GM12801 (cell line): Measurements from ENCODE around the gene ALDH16A1.

Source experiments
- TF ChIP-seq, protein P1 (sequence below): IDR thresholded peaks from one replicate; pipeline ENCODE4 v1.5.1; 2011; ENCODE audit warnings: control low read depth; ENCODE audit not compliant: insufficient read length; ENCODE audit errors: extremely low read depth

Gene ALDH16A1

GRCh38 chr19:49431330-49431749, 21.7 kb upstream of the ALDH16A1 start:
- TF ChIP-seq, protein P1, sequence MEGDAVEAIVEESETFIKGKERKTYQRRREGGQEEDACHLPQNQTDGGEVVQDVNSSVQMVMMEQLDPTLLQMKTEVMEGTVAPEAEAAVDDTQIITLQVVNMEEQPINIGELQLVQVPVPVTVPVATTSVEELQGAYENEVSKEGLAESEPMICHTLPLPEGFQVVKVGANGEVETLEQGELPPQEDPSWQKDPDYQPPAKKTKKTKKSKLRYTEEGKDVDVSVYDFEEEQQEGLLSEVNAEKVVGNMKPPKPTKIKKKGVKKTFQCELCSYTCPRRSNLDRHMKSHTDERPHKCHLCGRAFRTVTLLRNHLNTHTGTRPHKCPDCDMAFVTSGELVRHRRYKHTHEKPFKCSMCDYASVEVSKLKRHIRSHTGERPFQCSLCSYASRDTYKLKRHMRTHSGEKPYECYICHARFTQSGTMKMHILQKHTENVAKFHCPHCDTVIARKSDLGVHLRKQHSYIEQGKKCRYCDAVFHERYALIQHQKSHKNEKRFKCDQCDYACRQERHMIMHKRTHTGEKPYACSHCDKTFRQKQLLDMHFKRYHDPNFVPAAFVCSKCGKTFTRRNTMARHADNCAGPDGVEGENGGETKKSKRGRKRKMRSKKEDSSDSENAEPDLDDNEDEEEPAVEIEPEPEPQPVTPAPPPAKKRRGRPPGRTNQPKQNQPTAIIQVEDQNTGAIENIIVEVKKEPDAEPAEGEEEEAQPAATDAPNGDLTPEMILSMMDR = no peak

DNA sequence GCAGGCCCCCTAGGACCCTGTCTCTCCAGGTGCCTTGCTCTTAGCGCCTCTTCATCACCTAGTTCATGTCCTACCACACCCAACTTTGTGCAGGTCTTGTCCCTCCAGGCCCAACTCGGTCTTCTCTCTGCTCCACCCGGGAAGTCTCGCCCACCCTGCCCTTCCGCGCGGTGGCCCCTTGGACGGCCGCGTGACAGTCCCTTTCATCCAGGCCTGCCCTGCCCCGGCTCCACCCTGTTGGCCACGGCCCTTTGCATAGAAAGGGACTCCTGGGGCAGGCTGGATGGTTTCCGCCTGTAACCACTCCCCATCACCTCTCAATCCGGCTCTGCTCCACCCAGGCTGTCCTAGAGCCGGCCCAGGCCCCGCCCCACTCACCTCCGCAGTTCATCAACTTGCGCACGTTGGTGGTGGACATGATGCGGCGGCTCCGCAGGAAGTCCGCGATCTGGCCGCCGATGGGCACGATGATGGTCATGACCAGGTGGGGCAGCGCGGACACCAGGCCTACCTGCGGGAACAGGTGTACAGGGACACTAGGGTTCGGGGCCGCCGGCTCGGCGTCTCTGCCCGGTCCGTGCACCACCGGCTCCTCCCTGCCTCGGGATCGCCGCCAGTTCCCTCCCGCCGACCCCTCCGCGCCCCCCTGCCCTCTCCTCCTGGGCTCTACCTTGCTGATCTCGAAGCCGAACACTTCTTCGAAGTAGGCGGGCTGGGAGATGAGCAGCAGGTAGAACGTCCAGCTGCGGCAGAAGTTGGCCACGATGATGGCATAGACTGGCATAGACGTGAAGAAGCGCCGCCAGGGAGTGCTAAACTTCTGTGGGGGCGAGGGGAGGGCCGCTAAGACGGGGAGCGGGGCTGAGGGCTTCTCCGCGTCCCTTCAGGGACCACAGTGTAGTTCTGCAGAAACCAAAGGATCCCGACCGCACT, 20.6 kb upstream of the ALDH16A1 start:
- TF ChIP-seq, protein P1 = no peak

DNA sequence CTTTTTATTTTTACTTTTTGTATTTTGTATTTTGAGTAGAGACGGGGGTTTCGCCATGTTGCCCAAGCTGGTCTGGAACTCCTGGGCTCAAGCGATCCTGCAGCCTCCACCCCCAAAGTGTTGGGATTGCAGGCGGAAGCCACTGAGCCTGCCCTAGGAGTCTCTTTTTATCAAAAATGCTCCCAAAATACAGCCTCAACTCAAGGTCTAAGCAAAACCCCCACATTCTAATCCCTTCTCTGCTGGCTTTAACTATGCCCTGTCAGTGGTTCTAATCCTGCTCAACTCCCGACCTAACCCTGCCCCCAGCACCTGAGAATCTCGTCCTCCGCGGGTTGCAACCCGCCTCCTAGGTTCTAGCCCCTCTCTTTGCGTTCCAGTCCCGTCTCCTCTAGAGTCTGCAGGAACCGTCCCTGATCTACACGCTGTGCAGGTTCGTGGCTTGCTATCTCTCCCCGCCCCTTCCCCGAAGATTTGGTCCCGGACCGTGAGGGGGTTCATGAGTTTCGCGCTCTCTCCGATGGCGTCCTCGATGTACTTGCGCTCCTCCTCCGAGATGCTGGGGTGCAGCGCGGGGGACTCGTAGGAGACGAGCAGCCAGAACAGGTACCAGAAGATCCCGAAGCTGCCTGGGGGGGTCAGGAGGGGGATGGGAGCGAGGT, 19.7 kb upstream of the ALDH16A1 start:
- TF ChIP-seq, protein P1 = no peak

GRCh38 chr19:49434907-49435583, 18.0 kb upstream of the ALDH16A1 start:
- TF ChIP-seq, protein P1 = no peak

DNA sequence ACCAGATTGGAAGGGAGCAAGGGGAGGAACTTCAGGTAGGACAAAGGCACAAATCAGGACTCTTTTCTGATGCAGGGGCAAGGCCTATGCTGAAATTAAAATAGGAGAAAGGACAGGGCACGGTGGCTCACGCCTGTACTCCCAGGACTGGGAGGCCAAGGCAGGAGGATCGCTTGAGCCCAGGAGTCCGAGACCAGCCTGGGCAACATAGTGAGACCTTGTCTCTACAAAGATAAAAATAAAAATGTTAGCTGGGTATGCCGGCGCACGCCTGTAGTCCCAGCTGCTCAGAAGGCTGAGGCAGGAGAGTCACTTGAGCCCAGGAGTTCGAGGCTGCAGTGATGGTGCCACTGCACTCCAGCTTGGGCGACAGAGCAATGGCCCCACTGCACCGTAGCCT, 17.4 kb upstream of the ALDH16A1 start:
- TF ChIP-seq, protein P1 = no peak

DNA sequence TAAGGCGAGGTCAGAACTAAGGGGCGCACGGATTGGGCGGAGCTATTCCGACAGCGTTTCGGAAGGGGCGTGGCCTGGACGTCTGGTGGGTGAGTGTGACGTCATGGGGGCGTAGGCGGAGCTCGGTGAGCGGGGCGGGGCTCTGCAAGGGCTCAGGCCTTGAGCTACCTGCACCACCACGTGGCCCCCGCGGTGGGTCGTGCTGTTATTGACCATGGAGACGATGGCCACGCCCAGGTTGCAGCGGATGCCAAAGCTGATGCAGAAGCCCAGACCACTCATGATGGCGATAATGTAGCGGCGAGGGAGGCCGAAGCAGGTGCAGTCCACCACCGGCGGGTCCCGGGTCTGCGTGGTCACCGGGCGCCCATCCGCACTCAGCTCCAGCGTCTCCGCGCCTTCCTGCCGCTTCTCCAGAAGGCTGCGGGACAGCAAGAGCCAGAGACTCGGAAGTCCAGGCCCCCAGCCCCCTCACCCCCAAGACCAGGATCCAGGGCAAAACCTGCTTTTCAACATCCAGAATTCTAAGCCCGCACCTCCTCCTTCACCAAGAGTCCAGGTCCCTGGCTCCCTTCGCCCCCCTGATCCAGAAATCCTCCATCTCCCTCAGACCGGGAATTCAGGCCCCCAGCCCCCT, 16.5 kb upstream of the ALDH16A1 start:
- TF ChIP-seq, protein P1 = no peak

DNA sequence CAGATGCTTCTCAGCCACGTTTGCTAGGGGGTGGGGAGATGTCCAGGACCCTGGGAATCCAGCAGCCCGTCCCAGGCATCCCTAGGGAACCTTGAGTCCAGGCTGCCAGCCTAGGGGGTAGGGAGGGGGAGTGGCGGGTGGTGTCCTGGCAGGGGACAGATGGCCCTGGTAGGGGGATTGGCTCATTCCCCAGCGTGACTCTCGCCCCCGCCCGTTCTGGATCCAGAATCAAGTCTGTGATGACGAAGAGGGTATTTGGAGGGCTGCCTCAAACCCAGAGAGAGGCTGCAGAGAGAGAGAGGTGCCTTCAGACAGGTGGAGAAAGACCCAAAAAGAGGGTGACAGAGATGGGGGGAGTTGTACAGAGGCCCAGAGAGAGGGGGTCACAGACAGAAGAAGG, 15.8 kb upstream of the ALDH16A1 start:
- TF ChIP-seq, protein P1 = no peak
